Stimulated activated CD8-positive, alpha-beta memory T cell treated with anti-CD3 and anti-CD28 coated beads, Interleukin-12 subunit alpha, Interleukin-12 subunit beta, amount 100 ng/mL, for 1 hour (primary cell): ENCODE measurements around the gene SUN2.

Experiments used
- DNase-seq: peaks from one replicate; pipeline ENCODE4 v3.0.0-alpha.2; 2020; ENCODE audit warnings: low read depth

SUN2 gene

GRCh38 chr22:38776086-38776485, 20.3 kb upstream of the SUN2 start:
- DNase-seq, result no peak

- no peak for DNase-seq
These were observed 19.9 kb upstream of the SUN2 start for GRCh38 chr22:38775656-38776055.

- DNase-seq, result no peak
These were observed 18.8 kb upstream of the SUN2 start for GRCh38 chr22:38774496-38775166.

DNA sequence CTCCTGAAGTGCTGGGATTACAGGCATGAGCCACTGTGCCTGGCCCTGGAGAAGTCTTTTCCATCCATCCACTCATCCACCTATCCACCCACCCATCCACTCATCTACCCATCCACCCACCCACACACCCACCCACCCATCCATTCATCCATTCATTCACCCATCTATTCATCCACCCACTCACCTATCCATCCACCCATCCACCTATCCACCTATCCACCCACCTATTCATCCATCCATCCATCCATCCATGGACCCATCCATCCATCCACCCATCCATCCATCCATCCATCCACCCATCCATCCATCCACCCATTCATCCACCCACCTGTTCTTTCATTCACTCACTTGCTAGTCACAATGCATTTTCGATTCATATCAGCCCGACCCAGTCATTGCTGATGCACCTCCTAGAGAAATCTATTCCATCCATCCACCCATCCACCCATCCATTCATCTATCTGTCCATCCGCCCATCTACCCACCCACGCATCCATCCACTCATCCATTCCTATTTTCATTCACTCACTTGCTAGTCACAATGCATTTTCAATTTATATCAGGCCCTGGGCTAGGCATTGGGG, 17.7 kb upstream of the SUN2 start:
- DNase-seq, result no peak

- no peak for DNase-seq
These were observed 16.8 kb upstream of the SUN2 start for GRCh38 chr22:38772623-38772873.

- no peak for DNase-seq
These were observed 14.6 kb upstream of the SUN2 start for GRCh38 chr22:38770257-38770949.

DNA sequence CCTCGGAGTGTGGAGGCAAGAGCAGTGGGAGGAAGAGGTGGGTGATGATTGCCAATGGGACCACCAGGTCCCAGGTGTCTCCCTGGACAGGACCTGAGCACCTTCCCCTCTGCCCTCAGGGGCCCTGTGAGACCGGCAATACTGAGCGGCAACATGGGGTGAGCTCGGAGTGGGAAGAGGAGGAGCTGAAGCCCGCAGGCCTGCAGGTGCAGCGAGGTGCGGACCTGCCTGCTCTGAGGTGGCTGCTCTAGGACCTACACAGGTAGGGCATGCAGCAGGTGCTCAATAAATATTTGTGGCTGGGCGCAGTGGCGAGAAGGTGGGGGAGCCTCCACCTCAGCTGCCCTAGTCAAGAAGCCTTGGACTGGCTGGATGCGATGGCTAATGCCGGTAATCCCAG, 12.2 kb upstream of the SUN2 start:
- DNase-seq, result no peak

- no peak for DNase-seq
These were observed 11.5 kb upstream of the SUN2 start for GRCh38 chr22:38767313-38767712.

DNA sequence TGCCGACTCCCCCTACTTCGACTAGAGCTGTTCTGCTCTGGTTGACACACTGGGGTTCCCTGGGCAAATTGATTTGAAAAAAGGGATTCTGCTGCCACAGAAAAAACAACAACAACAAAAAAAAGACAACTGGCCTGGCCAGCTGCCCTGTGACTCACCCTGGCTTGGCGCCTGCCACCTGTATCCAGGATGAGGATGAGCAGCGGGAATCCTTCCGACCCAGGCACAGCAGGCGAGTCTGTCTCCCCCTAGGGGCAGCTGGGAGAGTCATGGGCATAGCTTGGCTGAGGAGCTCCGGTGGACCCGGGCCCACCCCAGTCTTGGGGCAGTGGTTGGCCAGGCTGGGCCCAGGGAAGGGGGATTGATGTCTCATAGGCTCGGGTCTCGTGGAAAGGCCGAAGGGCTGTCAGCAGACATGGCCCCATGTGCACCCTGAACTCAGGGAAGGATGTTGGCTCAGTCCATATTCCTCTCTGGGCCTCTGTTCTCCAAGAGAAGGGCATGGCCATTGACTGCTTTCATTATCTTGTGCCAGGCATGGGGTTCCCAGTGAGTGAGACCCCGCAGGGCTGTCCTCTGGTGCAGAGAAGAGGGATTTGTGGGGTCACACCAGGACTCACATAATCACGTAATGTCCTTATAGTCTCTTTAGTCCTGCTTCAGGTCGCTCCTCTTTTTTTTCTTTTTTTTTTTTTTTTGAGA, 10.4 kb upstream of the SUN2 start:
- DNase-seq, result no peak

- DNase-seq, result no peak
These were observed 6.8 kb upstream of the SUN2 start for GRCh38 chr22:38762551-38762983.

GRCh38 chr22:38761202-38762162, 5.7 kb upstream of the SUN2 start:
- DNase-seq, result no peak

- DNase-seq, result no peak
These were observed 4.8 kb upstream of the SUN2 start for GRCh38 chr22:38760477-38761201.

DNA sequence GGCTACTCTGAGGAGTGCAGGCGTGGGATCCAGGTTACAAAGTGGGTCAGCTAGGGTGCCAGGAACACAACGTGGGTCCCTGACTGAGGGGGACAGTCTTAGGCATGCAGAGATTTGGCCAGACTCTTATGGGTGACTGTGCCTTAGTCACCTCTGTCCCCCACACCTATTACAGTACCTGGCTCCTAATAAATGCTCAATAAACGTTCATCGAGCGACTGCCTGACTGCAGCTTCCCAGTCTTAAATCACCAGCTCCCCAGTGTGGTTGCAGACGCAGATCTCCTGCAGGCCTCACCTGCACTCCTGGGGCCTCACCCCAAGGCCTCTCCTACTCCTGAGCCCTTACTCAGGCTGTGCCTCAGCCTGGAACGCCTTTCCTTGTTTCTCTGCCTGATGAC, 3.2 kb upstream of the SUN2 start:
- no peak for DNase-seq

DNA sequence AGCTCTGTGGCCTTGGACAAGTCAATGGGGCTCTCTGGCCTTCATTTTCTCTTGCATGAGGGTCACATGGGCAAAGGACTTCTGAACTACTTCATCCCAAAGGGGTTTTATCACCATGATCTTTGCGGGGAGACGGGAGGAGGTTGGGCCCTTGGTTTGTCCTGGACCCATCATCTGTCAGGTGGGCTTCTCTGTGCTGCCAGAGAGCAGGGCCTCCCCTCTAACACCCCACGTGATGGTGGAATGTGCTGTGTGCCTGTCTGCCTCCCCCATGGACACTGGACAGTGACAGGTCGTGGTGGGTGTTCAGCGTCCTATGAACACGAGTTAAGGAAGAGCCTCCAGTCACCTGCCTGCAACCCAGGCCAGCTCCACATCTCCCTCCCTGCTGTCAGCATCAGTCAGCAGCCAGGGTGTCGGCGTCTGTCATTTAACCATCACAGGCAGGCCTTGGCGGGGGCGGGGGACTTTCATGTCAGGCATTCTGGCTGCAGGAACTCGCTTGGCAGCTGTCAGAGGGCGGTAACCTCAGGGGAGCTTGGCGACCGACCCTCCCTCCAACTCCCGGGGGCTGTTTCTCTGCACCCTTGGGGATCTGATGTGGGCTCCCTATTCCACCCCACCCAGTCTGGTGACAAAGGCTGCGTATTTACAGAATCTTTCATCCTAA, 2.6 kb upstream of the SUN2 start:
- peak; percentile 44 for DNase-seq

- DNase-seq, result no peak
These were observed 1.6 kb upstream of the SUN2 start for GRCh38 chr22:38757464-38757757.

GRCh38 chr22:38756711-38757463, 1.1 kb upstream of the SUN2 start:
- DNase-seq, result no peak

DNA sequence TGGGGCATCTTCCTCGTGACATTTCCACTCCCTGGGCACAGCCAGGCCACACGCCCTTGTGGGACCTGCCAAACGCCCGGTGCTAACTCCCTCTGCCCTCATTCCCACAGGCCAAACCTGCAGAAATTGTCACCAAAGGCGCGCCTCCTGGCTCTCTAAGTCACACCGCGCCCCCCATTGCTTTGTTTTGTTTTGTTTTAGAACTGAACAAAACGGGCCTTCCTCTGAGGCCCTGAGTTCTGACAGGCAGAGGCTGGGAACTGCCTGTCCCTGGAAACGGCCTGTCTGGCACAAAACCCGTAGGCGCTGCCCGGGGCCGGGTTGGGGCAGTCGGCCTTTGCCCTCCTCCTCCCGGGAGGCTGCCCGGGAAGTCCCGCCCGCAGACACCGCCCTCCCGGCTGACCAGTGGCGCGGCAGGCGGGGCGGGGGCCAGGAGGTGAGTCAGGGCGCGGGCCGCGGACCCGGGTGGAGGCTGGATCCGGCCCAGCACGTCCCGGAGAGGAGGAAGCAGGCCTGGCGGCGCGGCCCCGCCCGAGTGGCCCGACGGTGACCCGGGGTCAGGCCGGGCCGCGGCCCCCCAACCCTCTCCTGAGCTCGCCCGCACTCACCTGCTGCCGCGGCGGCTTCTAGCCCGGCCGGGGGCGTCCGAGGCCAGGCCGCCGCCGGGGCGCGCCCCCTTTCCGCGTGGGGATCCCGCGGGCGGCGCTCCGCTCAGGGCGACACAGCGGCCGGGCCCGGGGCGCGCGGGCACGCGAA, 465 bp downstream of the SUN2 start:
- DNase-seq, result peak; percentile 14

- DNase-seq, result no peak
These were observed 1.0 kb downstream of the SUN2 start for GRCh38 chr22:38754751-38755154.

DNA sequence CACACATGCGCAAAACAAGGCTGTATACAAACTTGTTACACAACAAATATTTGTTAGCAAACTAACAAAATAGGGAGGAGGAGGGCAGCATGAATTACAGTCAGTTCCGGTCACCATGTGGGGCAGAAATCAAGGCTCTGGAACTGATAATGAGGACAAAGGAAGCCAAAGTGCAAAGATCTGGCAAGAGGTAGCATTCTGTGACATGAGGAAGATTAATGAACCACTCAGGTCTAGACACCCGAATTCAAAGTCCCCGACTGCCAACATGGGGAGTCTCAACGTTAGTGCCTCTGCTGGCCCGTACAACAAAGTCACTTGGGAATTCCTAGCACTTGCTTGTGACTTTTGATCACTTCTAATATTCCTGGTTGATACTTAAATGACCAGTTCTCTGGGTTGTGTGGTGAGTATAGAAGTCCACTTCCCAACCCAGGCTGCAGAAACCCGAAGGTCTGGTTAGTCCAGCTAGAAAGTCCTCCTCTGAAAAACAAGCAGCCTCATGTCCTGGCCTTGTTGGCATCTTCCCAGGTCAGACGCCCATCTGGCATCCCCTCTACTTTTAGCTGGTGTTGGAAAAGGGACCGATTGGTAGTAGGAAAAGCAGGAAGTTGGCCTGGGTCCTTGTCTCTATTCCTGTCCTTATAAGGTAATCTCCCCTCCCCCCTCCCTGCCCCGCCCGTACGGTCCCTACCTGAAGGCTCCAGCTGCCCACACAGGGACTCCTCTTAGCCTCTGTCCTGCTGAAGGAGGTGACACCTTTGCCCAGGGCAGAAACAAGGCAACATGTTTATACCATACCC, 1.6 kb downstream of the SUN2 start:
- DNase-seq, result no peak
